ENCODE data around the gene STK17B. TPM values are rescaled to one million over a fixed set of nuclear protein-coding genes. Genes with fewer than 3 reads are reported as not detected.

Gene STK17B
- polyA plus RNA-seq, 1 donor = 5.8 TPM

DNA sequence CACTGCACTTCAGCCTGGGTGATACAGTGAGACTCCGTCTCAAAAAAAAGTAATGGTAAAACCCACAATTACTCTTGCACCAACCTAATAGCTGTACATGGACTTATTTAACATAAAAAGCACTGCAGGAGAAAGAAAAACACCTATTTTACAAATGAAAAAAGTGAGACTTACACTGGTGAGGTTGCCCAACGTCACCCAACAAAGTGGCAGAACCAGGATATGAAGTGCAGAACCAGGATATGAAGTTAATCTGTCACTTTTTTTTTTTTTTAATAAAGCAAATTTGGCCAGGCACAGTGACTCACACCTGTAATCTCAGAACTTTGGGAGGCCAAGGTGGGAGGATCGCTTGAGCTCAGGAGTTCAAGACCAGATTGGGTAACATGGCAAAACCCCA is 13.5 kb upstream of the STK17B start:
- DNase-seq (ENCODE audit: low read depth) = no peak

DNA sequence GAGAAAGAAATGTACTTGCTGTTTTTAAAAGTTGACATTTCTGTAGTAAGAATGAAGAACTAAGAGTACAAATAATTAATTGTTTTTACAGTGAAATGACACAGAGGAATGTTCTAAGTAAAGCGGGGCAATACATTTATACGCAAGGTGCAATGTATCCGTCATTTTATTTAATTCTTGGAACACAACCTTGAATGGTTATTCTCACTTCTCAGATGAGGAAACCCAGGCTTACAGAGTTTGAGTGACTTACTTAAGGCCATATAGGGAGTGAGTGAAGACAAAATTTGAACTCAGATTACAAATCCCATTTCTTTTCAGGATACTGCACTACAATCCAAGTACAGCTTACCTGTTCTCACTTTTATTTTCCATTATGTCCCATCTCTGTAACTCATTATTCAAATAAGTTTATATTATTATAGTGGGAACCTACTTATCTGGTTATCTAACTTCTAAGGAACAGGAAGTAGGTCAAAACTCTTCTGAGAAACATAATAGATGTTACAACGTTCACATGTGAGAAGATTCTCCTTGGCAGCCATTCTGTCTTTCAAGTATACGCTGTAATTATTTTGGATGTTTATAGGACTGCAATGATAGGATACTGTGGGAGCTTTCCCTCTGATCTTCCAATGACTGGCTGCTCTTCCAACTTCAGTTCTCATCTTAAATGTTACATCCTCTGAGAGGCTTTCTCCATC is 12.3 kb upstream of the STK17B start:
- DNase-seq (ENCODE audit: low read depth) = no peak

DNA sequence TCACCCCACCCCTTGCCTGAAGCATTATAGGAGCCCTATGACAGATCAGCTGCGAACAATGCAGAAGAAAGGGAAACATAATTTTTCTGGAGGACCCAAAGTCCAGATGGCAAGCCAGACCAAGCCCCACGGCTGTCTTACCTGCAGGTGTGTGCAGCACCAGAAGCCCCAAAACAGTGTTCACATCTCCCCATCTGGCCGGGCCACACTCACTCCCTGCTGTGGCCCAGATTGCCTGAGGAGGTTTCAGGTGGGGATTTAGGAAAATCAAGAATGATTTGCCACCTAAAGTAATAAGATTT is 11.7 kb upstream of the STK17B start:
- no peak for DNase-seq (ENCODE audit: low read depth)

DNA sequence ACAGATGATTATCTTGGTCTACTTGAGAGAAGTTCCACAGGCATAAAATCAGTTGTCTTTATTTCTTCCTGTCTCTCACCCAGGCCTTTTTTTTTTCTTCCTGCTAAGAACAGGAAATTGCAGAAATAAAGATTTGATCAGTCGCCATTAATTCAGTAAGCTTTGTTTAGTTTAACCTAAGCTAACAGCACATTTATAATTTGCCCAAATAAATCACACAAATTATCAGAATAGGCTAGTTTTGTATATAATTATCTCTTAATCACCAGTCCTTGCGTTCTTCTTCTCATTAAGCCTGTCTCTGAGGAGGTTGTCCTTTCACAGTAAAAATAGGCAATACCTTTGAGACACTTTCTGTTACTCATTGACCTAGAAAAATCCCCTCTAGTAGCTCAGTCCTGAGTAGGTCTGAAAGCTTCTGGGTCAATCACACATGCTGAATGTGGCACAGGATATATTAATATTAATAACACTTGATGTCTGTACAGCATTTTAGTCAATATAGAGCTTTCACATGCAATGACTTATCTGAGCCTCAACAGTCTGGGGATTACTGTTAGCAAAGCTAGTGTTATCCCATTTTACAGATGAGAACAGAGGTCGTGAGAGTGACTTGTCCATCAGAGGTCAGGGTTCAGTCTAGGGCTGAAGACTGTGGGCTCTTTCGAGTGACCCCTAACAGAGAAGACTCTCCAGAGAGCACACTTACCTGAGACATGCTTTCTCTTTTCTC is 11.2 kb upstream of the STK17B start:
- no peak for DNase-seq (ENCODE audit: low read depth)

DNA sequence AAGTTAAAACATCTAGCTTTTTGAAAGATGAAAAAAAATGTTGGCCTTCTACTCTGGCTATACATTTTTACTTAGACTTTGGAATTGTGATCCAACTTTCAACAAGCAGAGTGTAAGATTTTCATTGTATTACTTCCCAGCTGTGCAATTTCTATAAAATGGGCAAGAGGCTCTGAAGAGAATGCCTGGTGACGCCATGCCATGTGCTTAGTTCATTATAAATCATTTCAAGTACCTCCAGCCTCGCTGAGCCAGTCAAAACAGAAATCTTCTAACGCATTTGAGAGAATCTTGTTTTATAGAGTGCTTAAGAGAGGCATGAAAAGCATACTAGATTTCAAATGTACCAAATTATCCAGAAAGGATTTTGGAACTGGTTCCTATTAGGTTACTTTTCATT is 10.1 kb upstream of the STK17B start:
- no peak for DNase-seq (ENCODE audit: low read depth)

DNA sequence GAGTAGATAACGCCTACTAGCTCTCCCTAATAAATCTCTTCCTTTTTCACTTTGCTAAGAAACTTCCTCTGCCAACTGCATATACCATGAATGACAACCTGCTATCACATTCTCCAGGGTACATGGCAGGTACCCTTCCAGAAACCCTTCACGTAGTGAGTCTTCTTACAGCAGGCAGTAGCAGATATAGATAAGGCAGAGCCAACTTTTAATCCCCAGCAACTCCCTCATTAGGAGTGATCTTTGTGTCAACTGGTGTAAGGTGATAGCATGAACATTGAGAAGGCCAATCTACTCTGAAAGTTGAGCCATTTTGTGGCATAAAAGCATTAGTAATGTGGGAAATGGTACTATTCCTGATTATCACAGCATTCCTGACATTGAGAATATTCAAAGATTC is 5.7 kb upstream of the STK17B start:
- DNase-seq (ENCODE audit: low read depth) = no peak

DNA sequence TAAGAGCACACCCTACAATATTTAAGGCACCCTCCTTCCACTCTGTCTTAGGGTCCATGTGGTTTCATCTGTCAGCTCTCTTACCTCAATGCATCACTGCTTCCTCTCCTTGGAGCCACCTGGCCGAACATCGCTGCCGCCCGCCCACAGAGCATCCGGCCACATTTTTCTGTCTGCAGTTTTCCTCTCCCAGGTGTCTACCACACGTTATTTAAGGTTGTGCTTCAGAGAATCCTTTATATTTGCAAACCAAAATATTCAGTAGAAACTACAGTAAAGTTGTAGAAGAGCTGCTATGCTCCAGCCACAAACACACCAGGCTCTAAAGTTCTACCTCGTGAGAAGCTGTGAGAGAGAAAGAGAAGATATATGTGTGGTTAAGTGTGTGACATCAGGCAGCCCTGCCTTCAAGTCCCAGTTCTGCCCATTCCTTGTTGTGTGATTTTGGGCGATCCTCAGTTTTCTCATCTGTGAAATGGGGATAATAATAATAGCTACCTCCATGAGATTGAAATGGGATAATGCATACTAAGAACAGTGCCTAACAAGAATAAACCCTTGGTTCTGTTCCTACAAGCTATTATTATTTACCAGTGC is 4.9 kb upstream of the STK17B start:
- no peak for DNase-seq (ENCODE audit: low read depth)

DNA sequence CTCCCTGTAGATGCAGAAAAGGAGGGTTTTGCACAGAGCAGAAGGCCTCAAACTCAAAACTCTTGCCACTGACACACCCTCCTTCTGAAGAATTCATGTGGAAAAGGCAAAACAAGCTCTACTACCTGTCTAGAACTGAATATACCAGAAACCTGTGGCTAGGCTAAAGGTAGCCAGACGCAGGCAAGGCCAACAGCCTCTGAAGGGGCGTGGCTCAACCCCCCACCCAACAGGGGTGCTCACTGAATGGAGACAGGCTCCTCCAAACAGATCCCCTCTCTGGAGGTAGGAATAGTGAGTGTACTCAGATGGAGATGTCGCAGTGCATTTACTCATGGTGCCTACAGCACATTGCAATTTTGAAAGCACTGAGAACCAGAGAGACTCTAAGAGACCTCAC is 3.0 kb upstream of the STK17B start:
- DNase-seq (ENCODE audit: low read depth) = no peak

DNA sequence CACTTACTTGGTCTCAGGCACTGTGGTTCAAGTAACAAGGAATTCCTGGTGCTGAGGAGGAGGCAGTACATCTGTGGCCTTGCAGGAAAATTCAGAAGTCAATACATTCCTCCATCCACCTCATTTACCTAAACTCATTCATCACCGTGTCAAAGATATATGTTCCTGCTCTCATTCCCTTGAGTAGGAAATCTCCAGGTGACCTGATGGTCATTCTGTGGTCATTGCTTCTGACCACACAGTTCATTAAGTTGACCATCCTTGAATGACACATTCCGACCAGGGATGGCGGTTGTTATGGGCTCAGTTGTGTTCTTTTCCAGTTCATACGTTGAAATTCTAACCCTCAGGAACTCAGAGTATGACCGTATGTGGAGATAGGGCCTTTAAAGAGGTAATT is 2.1 kb upstream of the STK17B start:
- DNase-seq (ENCODE audit: low read depth) = no peak

DNA sequence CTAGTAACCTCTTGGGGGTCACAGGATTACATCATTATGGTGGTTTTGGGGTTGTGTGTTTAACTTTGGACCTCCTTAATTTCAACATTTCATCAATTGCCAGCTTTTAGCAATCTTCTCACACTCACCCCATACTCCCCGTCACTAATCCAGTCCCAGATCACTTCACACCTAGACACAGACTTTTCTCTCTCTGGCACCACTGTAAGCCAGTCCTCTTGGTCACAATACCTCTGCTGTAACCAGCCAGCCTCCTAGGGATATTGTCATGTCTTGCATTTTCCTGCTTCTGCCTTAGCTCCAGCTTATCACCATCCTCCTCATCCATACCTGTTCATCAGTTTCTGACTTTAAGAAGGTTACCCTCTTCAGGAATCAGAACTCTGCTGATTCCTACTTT is 1.6 kb upstream of the STK17B start:
- DNase-seq (ENCODE audit: low read depth) = no peak

DNA sequence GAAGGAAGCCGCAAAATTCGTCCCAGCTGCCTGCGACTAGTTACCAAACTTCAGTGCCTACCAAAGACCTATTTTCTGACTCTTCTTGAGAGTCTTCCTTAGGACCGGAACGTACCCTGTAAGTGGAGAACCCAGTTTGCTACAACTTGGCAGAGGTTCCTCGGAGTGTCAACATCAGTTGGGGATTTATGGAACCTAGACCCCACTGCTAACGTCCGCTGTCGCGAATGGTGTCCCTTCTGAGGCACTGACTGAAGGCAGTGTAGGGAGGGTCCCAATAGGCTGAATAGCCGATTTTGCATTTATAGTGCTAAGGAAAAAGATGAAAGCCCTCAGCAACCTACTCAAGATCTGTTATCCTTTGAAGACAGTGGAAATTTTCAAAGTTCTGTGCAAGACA is 568 bp upstream of the STK17B start:
- DNase-seq (ENCODE audit: low read depth) = no peak

DNA sequence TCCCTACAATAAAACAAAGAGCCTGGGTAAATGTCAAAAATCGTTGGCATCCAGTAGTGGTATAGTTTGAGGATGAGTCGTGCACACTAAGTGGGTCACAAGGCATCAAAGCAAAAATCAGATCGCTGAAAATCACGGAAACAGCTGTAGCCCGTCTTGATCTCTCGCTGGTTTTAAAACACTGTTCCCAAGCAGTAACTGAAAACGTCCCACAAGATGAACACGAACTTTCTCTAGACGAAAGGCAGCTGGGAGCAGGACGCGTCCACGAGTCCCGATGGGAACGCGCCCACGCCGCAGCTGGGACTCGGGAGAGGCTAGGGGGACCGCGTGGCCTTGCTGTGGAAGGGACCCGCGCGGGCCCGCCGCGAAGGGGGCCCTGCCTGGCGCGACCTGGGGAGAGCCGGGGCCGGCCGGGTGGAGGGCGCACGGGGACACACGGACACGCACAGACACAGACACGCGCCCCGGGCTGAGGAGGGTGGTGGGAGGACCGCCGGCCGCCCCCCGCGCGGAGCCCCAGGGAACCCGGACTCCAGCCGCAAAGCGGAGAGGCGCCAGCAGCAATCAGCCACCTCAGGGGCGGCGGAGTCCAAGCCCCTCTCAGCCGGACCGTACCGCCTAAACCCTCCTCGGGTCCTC is 651 bp downstream of the STK17B start:
- DNase-seq (ENCODE audit: low read depth) = no peak

DNA sequence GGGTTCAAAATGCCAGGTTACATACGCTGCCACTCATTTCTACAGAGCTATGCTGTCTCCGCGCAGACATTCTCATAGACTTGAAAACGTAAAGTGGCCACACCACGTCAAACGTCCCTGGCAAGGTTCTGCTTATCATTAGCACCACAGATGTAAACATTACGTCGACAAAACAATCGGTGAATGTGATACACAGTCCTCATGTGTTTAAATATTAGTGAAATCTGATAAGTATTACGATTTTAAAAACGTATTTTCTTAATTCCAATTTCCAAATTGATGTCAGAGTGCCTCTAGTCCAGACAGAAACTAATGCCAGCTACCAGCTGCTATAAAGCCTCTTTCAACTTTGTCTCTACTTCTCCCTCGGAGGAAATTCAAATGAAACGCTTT is 1.2 kb downstream of the STK17B start:
- peak; percentile 26 for DNase-seq (ENCODE audit: low read depth)

DNA sequence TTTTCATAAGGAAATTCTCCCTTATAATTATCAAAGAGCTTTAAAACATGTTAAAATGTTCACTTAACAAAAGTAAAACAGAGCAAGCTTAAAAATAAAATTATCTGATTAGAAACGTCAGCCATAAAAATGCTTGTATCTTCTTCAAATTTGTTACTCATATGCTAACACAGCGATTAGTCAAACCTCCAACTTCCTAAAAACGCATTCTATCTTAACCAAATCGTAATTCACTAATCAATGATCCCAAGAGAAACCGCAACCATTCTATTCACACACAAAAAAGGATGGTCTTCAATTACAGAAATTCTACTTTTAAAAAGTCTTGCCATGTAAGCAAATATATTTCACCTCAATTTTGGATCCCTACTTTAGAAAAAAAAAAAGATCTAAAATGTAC is 1.9 kb downstream of the STK17B start:
- DNase-seq (ENCODE audit: low read depth) = no peak

DNA sequence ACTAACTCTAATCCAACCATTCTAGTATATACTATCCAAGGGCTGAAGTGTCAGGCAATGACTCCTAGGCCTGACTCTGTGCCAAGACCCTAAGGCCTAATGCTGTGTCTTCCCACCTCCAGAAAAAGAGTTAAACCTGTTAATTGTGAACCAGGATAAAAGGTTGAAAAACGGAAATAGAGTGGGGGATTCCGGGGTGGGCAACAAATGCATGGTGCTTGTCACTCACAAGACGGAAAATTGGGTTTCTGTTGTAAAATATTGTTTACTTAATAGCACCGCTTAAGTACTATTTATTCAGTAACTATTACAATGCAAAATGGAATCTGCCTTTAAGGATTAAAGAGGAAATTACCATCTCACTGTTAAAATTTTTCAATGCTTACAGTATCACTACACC is 3.2 kb downstream of the STK17B start:
- no peak for DNase-seq (ENCODE audit: low read depth)

DNA sequence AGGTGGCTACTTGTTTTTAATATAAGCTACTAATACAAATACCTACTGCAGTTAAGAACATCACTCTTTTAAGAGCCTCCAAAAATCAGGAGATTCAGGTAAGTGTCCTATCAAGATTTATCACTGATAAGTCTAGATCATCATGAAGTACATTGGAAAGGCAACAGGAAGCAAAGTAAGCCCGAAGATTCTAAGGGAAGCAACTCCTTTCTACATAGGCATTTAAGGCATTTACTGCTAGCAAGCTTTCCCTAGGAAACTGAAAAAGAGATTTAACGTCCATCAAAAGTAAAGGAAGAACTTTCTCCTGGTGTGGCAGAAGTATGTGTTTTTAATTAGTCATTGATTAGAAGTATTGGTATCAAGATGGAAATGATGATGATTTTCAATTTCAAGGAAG is 3.7 kb downstream of the STK17B start:
- DNase-seq (ENCODE audit: low read depth) = no peak

DNA sequence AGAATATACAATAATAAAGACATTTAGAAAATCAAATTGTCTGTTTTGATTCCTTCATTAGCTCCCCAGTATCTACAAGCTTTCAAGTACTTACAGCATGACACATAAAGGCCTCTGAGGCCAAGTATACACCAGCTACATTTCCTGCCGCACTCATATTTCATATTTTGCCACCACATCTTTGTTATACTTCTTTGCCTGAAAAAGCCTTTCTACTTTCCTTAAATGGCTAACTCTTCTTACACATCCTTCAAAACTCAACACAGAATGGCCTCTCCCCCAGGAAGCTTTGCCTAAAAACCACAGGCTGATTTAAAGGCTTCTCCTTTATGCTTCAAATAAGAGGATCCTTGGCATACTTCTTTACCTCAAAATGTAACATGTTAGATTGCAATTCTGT is 4.5 kb downstream of the STK17B start:
- no peak for DNase-seq (ENCODE audit: low read depth)

DNA sequence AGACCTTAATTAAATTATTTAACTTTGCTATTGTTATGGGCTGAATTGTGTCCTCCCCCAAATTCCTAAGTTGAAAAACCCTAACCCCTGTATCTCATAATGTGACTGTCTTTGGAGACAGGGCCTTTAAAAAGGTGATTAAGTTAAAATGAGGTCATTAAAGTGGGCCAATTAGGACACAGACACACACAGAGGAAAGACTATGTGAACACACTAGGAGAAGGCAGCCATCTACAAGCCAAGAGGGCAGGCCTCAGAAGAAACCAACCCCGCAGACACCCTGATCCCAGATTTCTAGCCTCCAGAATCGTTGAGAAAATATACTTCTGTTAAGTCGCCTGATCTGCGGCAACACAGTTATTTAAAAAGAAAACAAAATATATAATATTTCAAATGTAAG is 6.4 kb downstream of the STK17B start:
- DNase-seq (ENCODE audit: low read depth) = no peak

DNA sequence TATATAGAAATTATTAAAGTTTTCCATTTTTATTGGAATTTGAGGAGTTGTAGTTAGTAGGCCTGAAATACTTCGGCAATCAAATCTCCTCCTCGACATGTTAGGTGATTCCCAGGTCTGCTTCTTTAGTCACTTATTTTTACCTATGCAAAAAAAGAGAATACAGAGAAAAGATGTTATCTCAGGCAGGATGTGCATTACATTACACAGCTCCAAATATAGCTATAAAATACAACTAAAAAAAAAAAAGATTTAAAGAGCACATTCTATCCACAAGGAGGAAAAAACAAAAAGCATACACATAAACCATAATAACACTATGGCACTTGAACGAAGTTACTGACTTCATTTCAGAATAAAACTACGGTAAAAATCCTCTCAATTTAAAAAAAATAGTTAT is 8.1 kb downstream of the STK17B start:
- no peak for DNase-seq (ENCODE audit: low read depth)

DNA sequence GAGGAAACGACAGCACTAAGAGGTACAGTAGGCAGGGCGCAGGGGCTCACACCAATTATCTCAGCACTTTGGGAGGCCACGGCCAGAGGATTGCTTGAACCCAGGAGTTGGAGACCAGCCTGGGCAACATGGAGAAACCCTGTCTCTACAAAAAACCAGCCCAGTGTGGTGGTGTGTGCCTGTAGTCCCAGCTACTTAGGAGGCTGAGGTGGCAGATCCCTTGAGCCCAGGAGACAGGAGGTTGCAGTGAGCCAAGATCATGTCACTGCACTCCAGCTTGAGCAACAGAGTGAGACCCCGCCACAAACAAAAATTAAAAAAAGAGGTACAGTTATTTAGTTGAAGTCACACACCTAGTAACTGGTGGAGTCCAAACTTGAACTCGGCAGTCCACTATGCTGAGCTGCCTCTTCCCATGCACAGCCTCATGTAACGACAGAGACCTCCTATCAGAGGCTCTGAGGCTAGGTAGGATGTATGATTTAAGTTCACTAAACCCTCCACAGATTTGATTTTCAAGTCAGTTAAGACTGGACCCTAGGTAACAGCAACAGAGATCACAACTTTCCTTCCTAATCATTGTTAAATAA is 8.7 kb downstream of the STK17B start:
- DNase-seq (ENCODE audit: low read depth) = no peak

DNA sequence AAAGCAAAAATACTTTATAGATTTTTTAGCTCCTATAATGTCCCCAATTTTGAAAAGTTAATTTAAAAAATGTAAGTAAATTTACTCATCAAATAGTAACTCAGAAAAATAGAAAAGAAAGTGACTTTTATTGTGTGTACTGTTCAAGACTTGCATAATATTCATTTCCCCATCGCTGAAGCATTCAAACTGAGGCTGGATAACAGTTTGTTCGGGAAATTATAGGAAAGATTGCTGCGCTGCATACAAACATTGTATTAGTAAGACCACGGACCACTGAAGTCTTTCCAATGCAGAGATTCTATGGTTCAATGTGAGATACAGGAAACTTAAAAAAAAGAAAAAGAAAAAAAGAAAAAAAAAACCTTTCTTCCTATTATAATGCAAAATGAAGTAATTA is 10.4 kb downstream of the STK17B start:
- no peak for DNase-seq (ENCODE audit: low read depth)

DNA sequence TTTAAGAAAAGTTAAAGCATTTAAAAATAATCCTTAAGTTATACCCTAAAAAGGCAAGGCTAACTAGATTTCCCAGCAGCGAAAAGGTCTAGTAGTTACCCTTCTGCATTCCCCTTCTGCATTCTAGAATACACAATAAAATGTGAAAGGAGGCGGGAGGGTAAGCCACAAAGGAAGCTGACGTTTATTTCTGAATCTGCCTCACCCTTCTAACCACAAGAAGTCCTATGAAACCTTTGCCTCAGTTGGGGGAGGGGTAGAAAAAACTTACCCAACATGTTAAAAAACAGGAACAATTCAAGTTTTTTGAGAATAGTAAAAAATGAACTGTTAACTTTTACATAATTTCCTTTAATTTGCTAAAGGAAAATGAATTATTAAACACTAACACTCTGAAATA is 11.3 kb downstream of the STK17B start:
- peak; percentile 43 for DNase-seq (ENCODE audit: low read depth)

All from forelimb muscle (tissue), 1 donor.